ENCODE data around the gene FOXA2. TPM values are rescaled to one million over a fixed set of nuclear protein-coding genes. Genes with fewer than 3 reads are reported as not detected.
"Not testable (repeated sequence)": the region's sequence is repeated elsewhere in the genome, so short reads cannot be mapped to it uniquely, and the experiment has no call there.

The FOXA2 gene
- total RNA-seq, 2 experiments from 2014 or later: not detected

DNA sequence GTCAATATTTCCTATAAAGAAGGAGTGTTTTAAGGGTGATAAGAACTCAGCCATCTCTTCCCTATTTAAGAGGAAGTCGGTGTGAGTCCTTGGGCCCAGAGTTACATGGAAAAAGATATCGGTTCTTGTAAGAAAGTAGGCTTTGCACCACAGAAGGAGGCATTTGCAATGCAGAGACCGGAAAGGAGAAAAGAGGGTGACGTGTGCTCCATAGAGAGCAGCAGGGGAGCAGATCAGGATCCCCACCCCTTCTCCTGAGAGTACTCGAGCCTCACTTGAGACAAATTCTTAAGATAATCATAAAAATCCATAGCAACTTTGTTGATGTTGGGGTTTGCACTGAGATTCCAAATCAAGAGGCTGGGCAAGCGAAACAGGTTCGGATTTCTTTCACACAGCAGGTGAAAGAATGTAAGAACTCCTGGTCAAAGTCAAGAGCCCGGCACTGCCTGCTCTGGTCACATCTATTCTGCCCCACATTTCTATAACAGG is 27.8 kb downstream of the FOXA2 start:
- H3K27me3 Mint-ChIP-seq: peaks cover 33% of the 10 kb centered on the region
- H3K9me3 Mint-ChIP-seq: no peaks in the 10 kb centered on the region
- no peaks in the 10 kb centered on the region for H3K36me3 Mint-ChIP-seq (ENCODE audit: low read depth)
- no peak overlapping the region for H3K27ac Mint-ChIP-seq
- no peaks in the 10 kb centered on the region for H3K4me1 Mint-ChIP-seq
- POLR2A ChIA-PET: no interaction called here
- H3K4me3 Mint-ChIP-seq: no peak overlapping the region
- CTCF ChIA-PET: no interaction called here
- no peak for DNase-seq

DNA sequence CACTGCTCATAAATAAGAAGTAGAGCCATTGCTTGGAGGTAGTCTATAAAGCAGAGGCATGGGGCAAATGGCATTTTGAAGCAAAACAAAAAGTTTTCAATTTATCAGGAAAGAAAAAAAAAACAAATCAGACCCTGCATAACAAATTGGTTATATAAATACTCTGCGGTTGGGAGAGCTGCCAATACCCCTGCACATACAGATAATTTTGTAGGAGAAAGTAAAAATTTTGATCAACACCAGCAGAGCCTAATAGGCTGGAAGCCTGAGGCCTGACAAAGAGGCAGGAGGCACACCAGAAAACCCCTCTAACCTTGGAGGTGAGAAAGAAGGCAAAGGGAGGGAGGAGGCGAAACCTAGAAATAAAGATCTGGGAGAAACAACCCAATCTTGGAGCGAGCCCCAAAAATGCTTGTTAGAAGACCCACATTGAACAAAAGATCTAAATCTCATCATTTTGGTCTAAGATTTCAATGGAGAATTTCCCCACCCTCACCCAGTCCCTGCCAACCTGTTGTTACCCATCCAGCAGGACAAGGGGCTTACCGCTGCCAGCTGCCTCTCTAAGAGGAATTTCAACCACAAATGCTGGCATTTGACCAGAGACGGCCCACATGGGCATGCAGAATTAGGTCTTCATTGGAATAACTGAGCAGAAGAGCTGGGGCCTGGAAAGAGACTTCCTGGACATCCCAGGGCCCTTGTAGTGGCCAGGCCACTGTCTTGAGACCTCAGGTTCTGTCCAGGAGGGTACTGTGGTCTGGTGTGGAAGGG is 28.4 kb downstream of the FOXA2 start:
- Mint-ChIP-seq H3K27ac (no peak overlapping the region), H3K4me3 (no peak overlapping the region), H3K27me3 (peaks cover 28% of the 10 kb centered on the region), H3K36me3 (ENCODE audit: low read depth) (no peaks in the 10 kb centered on the region), H3K9me3 (no peaks in the 10 kb centered on the region), H3K4me1 (no peaks in the 10 kb centered on the region)
- ChIA-PET POLR2A (no interaction called here), CTCF (no interaction called here)
- DNase-seq: no peak

DNA sequence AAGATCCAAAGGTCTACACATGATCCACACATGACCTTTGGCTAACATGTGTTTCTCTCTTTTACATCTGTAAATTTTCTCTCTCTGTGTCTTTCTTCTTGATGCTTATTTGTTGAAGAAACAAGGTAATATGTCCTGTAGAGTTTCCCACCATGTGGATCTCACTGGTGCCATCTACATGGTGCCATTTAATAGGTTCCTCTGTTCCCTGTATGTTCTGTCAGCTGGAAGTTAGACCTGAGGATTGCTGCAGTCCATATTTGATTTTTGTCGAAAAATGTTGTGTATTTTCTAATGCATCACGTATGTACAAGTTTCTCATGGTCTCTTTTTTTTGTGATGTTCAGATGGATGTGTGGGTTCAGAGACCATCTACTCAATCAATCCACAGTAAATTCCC is 30.0 kb downstream of the FOXA2 start:
- H3K36me3 Mint-ChIP-seq (ENCODE audit: low read depth): no peaks in the 10 kb centered on the region
- POLR2A ChIA-PET: no interaction called here
- H3K4me3 Mint-ChIP-seq: no peak overlapping the region
- H3K27me3 Mint-ChIP-seq: peaks cover 14% of the 10 kb centered on the region
- H3K9me3 Mint-ChIP-seq: no peaks in the 10 kb centered on the region
- no peak for DNase-seq
- no peak overlapping the region for H3K27ac Mint-ChIP-seq
- H3K4me1 Mint-ChIP-seq: no peaks in the 10 kb centered on the region
- CTCF ChIA-PET: no interaction called here

DNA sequence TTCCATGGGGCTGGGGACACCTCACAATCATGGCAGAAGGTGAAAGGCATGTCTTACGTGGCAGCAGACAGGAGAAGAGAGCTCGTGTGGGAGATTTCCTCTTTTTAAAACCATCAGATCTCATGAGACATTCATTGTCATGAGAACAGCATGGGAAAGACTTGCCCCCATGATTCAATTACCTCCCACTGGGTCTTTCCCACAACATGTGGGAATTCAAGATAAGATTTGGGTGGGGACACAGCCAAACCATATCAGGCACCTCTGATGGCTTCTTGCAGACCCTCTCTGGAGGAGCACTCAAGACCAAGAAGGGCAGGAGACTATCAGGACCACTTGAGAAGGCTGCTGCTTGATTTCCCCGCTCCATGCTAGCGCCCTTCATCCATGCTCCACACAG is 33.9 kb downstream of the FOXA2 start:
- POLR2A ChIA-PET; H3K9me3 Mint-ChIP-seq; H3K4me1 Mint-ChIP-seq; H3K27me3 Mint-ChIP-seq; H3K27ac Mint-ChIP-seq; DNase-seq; CTCF ChIA-PET; H3K4me3 Mint-ChIP-seq; H3K36me3 Mint-ChIP-seq (ENCODE audit: low read depth): not testable (repeated sequence)

DNA sequence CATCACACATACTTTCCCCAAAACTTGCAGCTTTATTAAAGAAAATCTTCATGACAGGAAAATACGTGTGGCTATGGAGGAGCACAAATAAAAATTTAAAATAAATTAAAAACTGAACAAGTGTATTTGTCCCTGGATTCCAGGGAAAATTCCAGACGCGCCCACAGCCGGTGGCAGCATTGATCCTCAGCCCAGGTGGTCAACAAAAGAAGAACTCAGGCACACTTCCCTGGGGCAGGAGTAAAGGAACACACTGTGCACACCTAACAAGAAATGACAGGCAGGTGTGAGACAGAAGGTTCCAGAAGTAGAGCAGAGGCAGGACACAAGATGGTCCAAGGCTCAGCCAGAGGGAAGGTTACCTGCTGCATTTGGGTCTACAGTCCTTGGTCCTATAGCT is 36.3 kb downstream of the FOXA2 start:
- POLR2A ChIA-PET: no interaction called here
- Mint-ChIP-seq H3K4me1 (no peaks in the 10 kb centered on the region), H3K4me3 (no peak overlapping the region), H3K36me3 (ENCODE audit: low read depth) (no peaks in the 10 kb centered on the region), H3K27me3 (no peaks in the 10 kb centered on the region), H3K9me3 (no peaks in the 10 kb centered on the region), H3K27ac (no peak overlapping the region)
- DNase-seq: no peak
- CTCF ChIA-PET: no interaction called here

DNA sequence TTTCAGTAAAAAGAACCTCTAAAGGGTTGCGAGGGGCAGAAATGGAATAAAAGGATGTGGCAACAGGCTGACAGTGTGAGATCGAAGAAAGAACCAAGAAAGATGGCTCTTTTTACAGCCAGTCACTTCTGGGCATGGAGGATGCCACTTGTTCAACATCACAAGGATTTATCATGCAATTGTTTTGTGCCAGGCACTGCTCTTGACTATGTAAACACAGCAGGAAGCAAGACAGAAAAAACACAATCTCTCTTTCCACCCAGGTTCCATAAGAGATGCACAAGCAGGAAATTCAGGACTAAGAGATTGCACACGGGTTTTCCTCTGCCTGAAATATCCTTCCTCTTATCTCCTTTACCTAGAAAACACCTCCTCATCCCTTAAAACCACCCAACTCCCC is 38.0 kb downstream of the FOXA2 start:
- ChIA-PET CTCF (no interaction called here), POLR2A (no interaction called here)
- H3K36me3 Mint-ChIP-seq (ENCODE audit: low read depth): no peaks in the 10 kb centered on the region
- no peaks in the 10 kb centered on the region for H3K4me1 Mint-ChIP-seq
- H3K4me3 Mint-ChIP-seq: no peak overlapping the region
- H3K27me3 Mint-ChIP-seq: peaks cover 3% of the 10 kb centered on the region
- no peak for DNase-seq
- no peaks in the 10 kb centered on the region for H3K9me3 Mint-ChIP-seq
- H3K27ac Mint-ChIP-seq: no peak overlapping the region

DNA sequence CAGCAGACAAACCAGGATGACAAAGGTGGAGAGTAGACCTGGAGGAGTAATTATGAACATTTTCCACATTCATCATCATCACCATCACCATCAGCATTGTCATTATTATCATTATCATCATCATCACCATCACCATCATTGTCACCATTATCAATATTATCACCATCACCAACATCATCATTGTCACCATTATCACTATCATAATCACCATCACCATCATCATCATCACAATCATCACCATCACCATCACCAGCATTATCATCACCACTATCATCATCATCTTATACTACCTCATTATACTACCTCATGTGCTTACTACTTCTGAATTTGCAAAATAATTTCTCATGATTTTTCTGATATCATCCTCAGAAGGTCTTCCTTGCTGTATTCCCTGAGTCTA is 39.3 kb downstream of the FOXA2 start:
- Mint-ChIP-seq H3K27me3 (peaks cover 3% of the 10 kb centered on the region), H3K4me3 (no peak overlapping the region), H3K36me3 (ENCODE audit: low read depth) (no peaks in the 10 kb centered on the region), H3K9me3 (no peaks in the 10 kb centered on the region), H3K27ac (no peak overlapping the region), H3K4me1 (no peaks in the 10 kb centered on the region)
- ChIA-PET CTCF (no interaction called here), POLR2A (no interaction called here)
- no peak for DNase-seq

DNA sequence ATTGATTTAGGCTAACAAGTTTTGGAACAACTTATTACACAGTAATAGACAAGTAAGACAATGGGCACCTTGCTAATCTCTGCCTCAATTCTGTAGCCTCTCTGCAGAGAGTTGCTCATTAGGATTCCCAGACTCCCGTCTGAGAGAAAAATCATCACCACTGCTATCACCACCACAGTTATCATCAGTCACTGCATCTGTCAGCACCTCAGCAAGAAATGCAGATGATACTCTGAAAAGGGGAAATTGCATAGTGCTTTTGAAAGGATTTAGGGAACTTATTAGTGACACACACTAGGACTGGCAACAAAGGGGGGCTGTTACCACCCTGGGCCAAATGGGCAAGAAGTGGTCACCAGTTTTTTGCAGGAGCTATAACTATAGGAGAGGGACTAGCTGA is 39.9 kb downstream of the FOXA2 start:
- Mint-ChIP-seq H3K27me3 (peaks cover 3% of the 10 kb centered on the region), H3K27ac (no peak overlapping the region), H3K9me3 (no peaks in the 10 kb centered on the region), H3K4me1 (no peaks in the 10 kb centered on the region), H3K4me3 (no peak overlapping the region), H3K36me3 (ENCODE audit: low read depth) (no peaks in the 10 kb centered on the region)
- DNase-seq: no peak
- POLR2A ChIA-PET: no interaction called here
- CTCF ChIA-PET: no interaction called here

DNA sequence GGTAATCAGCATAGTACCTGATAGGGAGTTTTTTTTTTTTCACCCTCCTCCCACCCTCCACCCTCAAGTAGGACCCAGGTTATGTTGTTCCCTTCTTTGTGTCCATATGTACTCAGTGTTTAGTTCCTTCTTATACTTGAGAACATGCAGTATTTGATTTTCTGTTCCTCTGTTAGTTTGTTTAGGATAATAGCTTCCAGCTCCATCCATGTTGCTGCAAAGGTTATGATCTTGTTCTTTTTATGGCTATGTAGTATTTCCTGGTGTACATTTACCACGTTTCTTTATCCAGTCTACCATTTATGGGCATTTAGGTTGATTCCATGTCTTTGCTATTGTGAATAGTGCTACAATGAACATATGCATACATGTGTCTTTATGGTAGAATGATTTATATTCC is 41.9 kb downstream of the FOXA2 start:
- DNase-seq: no peak
- Mint-ChIP-seq H3K27ac (no peak overlapping the region), H3K4me1 (no peaks in the 10 kb centered on the region), H3K36me3 (ENCODE audit: low read depth) (no peaks in the 10 kb centered on the region), H3K27me3 (peaks cover 3% of the 10 kb centered on the region), H3K9me3 (no peaks in the 10 kb centered on the region), H3K4me3 (no peak overlapping the region)
- POLR2A ChIA-PET: no interaction called here
- CTCF ChIA-PET: no interaction called here

DNA sequence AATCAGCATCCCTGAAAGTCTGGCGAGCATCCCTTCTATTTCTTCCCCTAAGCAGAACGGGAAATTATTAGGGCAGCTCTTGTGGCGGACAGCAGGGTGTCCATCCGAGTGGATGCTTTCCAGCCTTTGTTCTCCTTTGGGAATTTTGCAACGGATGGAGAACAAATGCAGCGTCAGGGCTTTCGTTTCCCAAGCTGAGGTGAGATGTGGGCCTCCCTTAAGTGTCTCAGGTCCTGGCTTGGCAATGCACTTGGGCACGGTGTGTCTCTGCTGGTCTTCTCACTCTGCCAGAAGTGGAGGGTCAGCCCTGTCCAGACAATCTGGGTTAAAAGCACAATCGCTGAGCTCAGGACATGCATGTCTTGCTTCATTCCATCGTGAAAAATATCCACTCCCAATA is 43.5 kb downstream of the FOXA2 start:
- POLR2A ChIA-PET: no interaction called here
- no peaks in the 10 kb centered on the region for H3K36me3 Mint-ChIP-seq (ENCODE audit: low read depth)

DNA sequence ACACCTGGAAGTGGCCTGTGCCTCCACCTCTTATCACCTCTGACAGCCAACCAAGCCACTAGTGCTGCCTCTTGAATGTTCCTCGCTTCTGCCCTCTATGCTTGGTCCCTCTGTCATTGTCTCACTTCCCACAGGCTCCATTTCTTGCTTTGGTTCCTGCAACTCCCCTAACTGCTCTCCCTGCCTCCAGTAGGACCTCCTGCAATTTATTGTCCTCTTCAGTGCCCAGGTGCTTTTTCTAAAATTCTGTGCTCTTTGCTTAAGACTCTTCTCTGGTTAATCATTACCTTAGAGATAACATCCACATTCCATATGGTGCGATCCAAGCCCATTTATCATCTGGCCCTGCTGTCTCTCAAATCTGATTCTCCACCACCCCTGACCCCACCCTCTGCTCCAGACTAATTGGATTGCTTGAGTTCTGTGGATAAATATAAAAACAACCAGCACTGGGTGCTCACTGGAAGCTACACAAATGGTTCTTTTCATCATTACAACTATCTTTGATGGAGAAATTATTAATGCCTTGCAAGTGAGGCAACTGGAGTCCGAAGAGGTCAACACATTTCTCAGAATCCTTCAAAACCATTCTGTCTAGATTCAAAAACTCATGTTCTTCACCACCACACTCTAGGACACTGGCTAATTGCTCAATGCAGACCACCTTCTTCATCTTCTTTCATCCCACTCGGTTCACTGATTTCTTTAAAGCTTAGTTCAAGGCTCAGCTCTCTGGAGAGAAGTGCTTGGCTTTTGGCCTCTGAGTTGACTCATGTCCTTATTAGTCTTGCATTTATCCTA is 47.2 kb downstream of the FOXA2 start:
- H3K27me3 Mint-ChIP-seq: peaks cover 3% of the 10 kb centered on the region
- no peaks in the 10 kb centered on the region for H3K36me3 Mint-ChIP-seq (ENCODE audit: low read depth)
- peaks cover 5% of the 10 kb centered on the region for H3K9me3 Mint-ChIP-seq
- H3K4me3 Mint-ChIP-seq: no peak overlapping the region
- no peaks in the 10 kb centered on the region for H3K4me1 Mint-ChIP-seq
- CTCF ChIA-PET: no interaction called here
- no peak overlapping the region for H3K27ac Mint-ChIP-seq
- DNase-seq: no peak
- POLR2A ChIA-PET: no interaction called here

More for the DNA sequence above, 43.5 kb downstream of the FOXA2 start:
- H3K27ac Mint-ChIP-seq: no peak overlapping the region
- H3K4me1 Mint-ChIP-seq: no peaks in the 10 kb centered on the region
- CTCF ChIA-PET: no interaction called here
- H3K27me3 Mint-ChIP-seq: peaks cover 3% of the 10 kb centered on the region
- no peak for DNase-seq
- H3K4me3 Mint-ChIP-seq: no peak overlapping the region
- peaks cover 2% of the 10 kb centered on the region for H3K9me3 Mint-ChIP-seq

DNA sequence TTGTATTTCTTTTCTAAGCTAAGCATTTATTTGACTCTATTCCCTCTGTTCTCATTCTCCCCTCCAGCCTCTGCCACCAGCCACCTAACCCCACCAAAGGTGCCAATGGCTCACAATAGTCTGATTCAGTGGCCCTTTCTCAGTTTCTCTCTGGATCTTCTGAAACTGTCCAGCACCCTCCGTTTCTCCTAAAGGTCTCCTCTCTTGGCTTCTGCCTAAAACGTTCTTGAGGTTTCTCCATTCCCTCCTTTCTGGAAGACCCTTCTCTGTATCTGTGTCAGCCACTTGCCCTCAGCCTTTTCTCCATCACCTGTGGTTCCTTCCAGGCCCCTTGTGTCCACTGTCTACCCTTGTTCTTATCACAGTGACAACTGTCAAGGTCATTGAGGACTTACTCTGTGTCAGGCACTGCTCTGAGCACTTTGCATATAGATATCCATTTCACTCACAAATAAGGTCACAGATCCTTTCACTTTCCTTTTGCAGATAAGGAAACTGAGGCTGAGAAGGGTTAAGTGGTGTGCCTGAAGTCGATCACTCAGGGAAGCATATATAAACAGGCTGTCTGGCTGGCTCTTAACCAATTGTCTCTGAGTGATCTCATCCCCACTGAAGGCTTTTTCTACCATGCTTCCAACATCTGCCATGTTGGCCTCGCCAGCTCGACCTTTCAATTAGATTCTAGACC is 48.1 kb downstream of the FOXA2 start:
- no peaks in the 10 kb centered on the region for H3K27me3 Mint-ChIP-seq
- H3K4me3 Mint-ChIP-seq: no peak overlapping the region
- DNase-seq: no peak
- H3K27ac Mint-ChIP-seq: no peak overlapping the region
- no peaks in the 10 kb centered on the region for H3K4me1 Mint-ChIP-seq
- ChIA-PET POLR2A (no interaction called here), CTCF (no interaction called here)
- H3K9me3 Mint-ChIP-seq: peaks cover 5% of the 10 kb centered on the region
- no peaks in the 10 kb centered on the region for H3K36me3 Mint-ChIP-seq (ENCODE audit: low read depth)

DNA sequence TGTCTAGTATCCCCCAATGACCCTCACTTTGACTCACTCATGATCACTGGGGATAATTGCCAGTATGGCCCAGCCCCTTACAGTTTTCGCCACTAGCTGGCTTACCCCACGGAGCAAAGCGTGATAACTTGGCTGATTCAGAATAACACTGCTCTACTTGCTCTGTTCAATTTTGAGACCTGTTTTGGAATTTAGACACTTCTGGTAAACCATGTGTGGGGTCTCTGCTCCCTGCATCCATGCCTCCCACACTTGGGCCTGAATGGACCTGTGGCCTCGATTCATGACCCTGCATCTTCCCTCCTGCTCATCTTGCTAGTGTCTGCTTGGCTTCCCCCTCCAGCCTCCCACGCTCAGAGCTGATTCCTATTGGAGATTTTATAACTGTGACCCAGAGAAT is 48.9 kb downstream of the FOXA2 start:
- POLR2A ChIA-PET: no interaction called here
- H3K36me3 Mint-ChIP-seq (ENCODE audit: low read depth): no peaks in the 10 kb centered on the region
- no peak for DNase-seq
- peaks cover 5% of the 10 kb centered on the region for H3K9me3 Mint-ChIP-seq
- H3K27me3 Mint-ChIP-seq: no peaks in the 10 kb centered on the region
- no peak overlapping the region for H3K4me3 Mint-ChIP-seq
- no peak overlapping the region for H3K27ac Mint-ChIP-seq
- H3K4me1 Mint-ChIP-seq: no peaks in the 10 kb centered on the region
- CTCF ChIA-PET: no interaction called here

Measured in activated CD4-positive, alpha-beta T cell treated with anti-CD3 and anti-CD28 coated beads, Interleukin-2, amount 10 ng/mL, durations not matched to agents 7 days and 5 days (primary cell).